Smooth muscle cell (in vitro differentiated cells): ENCODE data around the gene ANKRD11. TPM values are rescaled to one million over a fixed set of nuclear protein-coding genes. Genes with fewer than 3 reads are reported as not detected.
A peak's percentile ranks its signal among the peaks of the same experiment; 100 is the strongest.

Source experiments
- DNase-seq: peaks from one replicate; lab custom pipeline; 2025; ENCODE audit not compliant: unreplicated experiment; lab: John Stamatoyannopoulos, UW
- H2AFZ ChIP-seq: fragments of 200-600 bp; sonication (generic); 2 replicates; pipeline ENCODE4 v1.6.0; 2016; ENCODE audit warnings: antibody characterized with exemption, low read depth, mild to moderate bottlenecking
- H3F3A ChIP-seq: fragments of 200-600 bp; sonication (generic); 2 replicates; pipeline ENCODE4 v1.6.0; 2017; ENCODE audit warnings: antibody characterized with exemption, low read depth
- H3K27ac ChIP-seq: fragments of 200-600 bp; sonication (generic); 2 replicates; pipeline ENCODE4 v1.5.1; 2016; ENCODE audit warnings: low read depth, mild to moderate bottlenecking
- H3K27me3 ChIP-seq: fragments of 200-600 bp; sonication (generic); 2 replicates; pipeline ENCODE4 v1.6.1; 2016; ENCODE audit warnings: low read depth, mild to moderate bottlenecking
- H3K36me3 ChIP-seq: fragments of 200-600 bp; sonication (generic); 2 replicates; pipeline ENCODE4 v1.5.1; 2016; ENCODE audit warnings: low read depth
- H3K4me1 ChIP-seq: fragments of 200-600 bp; sonication (generic); 2 replicates; pipeline ENCODE4 v1.5.1; 2016; ENCODE audit warnings: low read depth
- H3K4me2 ChIP-seq: fragments of 200-600 bp; sonication (generic); 2 replicates; pipeline ENCODE4 v1.6.0; 2016; ENCODE audit warnings: mild to moderate bottlenecking
- H3K4me3 ChIP-seq: fragments of 200-600 bp; sonication (generic); 2 replicates; pipeline ENCODE4 v1.5.1; 2016; ENCODE audit warnings: mild to moderate bottlenecking
- H3K79me2 ChIP-seq: fragments of 200-600 bp; sonication (generic); 2 replicates; pipeline ENCODE4 v1.6.0; 2016; ENCODE audit warnings: low read depth, mild to moderate bottlenecking
- H3K9ac ChIP-seq: fragments of 200-600 bp; sonication (generic); 2 replicates; pipeline ENCODE4 v1.6.0; 2016; ENCODE audit warnings: low read depth
- H3K9me3 ChIP-seq: fragments of 200-600 bp; sonication (generic); replicated peaks from 2 replicates; pipeline ENCODE4 v1.5.1; 2016; ENCODE audit warnings: low read depth
- H4K20me1 ChIP-seq: fragments of 200-600 bp; sonication (generic); 2 replicates; pipeline ENCODE4 v1.6.0; 2016; ENCODE audit warnings: low read depth
- CTCF ChIP-seq: fragments of 200-600 bp; sonication (generic); IDR thresholded peaks from 2 replicates; pipeline ENCODE4 v1.5.1; 2017; ENCODE audit warnings: borderline replicate concordance, mild to moderate bottlenecking, antibody characterized with exemption; ENCODE audit not compliant: insufficient read depth, poor library complexity, severe bottlenecking
- WGBS: methylation state at CpG from one replicate; pipeline ENCODE4 v1.1.7; 2016; ENCODE audit warnings: low lambda C conversion rate; 5-methylcytosine and 5-hydroxymethylcytosine counted together
- polyA plus RNA-seq: library from polyadenylated mRNA; unstranded; fragments of >200 nt; fragmentation: Nextera tagmentation; extraction: Ambion mirVana; gene quantifications from 2 replicates; pipeline ENCODE4 v1.2.1, GENCODE V29; 2016
- total RNA-seq: library from RNA; depleted of rRNA; stranded (reverse); fragments of >200 nt; gene quantifications from 2 replicates; pipeline ENCODE4 v1.2.3, GENCODE V29; 2014

The ANKRD11 gene
- total and polyA plus RNA-seq, 2 experiments from 2014 or later, result 31.5 to 105 TPM

- WGBS, result 57% methylated on average over 9 of the region's 9 CpGs
- peaks cover 18% of the 10 kb centered on the region for H3K4me1 ChIP-seq
- H4K20me1 ChIP-seq, result peaks cover 100% of the 10 kb centered on the region
- no peaks in the 10 kb centered on the region for H3K36me3 ChIP-seq
- H3F3A ChIP-seq, result peaks cover 12% of the 10 kb centered on the region
- peaks cover 100% of the 10 kb centered on the region for H3K79me2 ChIP-seq
- H3K27me3 ChIP-seq, result no peaks in the 10 kb centered on the region
- no peak for TF ChIP-seq CTCF
- peak overlapping the region; percentile 42 for H3K4me2 ChIP-seq
- H3K4me3 ChIP-seq, result no peak overlapping the region
- DNase-seq, result no peak
- H3K9ac ChIP-seq, result peak overlapping the region; percentile 26
- H3K27ac ChIP-seq, result peak overlapping the region; percentile 84
- no peak overlapping the region for H2AFZ ChIP-seq
- H3K9me3 ChIP-seq, result no peaks in the 10 kb centered on the region
These were observed 144.7 kb downstream of the ANKRD11 start for GRCh38 chr16:89345642-89346150.

GRCh38 chr16:89344846-89345611, 145.3 kb downstream of the ANKRD11 start:
- Histone ChIP-seq H3K4me3 (no peak overlapping the region), H3K27ac (peak overlapping the region; percentile 84), H2AFZ (no peak overlapping the region), H3F3A (peaks cover 10% of the 10 kb centered on the region), H3K4me1 (peaks cover 18% of the 10 kb centered on the region), H4K20me1 (peaks cover 100% of the 10 kb centered on the region), H3K4me2 (peak overlapping the region; percentile 42), H3K9ac (peak overlapping the region; percentile 33), H3K27me3 (no peaks in the 10 kb centered on the region), H3K9me3 (no peaks in the 10 kb centered on the region), H3K79me2 (peaks cover 100% of the 10 kb centered on the region), H3K36me3 (no peaks in the 10 kb centered on the region)
- no peak for TF ChIP-seq CTCF
- 59% methylated on average over 20 of the region's 20 CpGs for WGBS
- no peak for DNase-seq

DNA sequence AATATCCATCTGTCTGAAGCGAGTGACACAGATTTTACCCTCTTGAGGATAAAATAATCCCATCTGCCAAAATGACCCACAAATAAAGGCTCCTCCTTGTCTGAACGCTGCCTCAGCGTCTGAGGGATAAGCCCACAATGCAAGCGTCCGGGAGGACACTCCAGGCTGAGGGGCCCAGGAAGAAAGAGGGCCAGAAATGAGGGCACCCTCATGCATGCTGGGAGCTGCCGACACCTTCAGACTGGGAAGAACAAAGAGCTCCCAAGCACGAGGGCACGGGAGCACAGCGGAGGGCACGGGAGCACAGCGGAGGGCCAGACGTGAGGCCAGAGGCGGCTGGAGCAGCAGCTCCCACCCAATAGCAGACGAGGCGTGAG, 145.9 kb downstream of the ANKRD11 start:
- Histone ChIP-seq H3K79me2 (peaks cover 100% of the 10 kb centered on the region), H3K4me2 (peak overlapping the region; percentile 42), H3K27ac (peak overlapping the region; percentile 84), H3K4me3 (no peak overlapping the region), H3K9ac (peak overlapping the region; percentile 33), H2AFZ (no peak overlapping the region), H3F3A (peaks cover 7% of the 10 kb centered on the region), H3K27me3 (no peaks in the 10 kb centered on the region), H4K20me1 (peaks cover 100% of the 10 kb centered on the region), H3K4me1 (peaks cover 18% of the 10 kb centered on the region), H3K9me3 (no peaks in the 10 kb centered on the region), H3K36me3 (no peaks in the 10 kb centered on the region)
- TF ChIP-seq CTCF, result no peak
- DNase-seq, result no peak
- 66% methylated on average over 15 of the region's 15 CpGs for WGBS
